HepG2 (cell line): ENCODE measurements around the gene YWHAB. TPM values are rescaled to one million over a fixed set of nuclear protein-coding genes. Genes with fewer than 3 reads are reported as not detected.

Source experiments
- CSRNP1 ChIP-seq: sonication (generic); formaldehyde crosslinking; IDR thresholded peaks from 2 replicates; pipeline ENCODE4 v1.8.1; 2023; ENCODE audit warnings: mild to moderate bottlenecking, missing genetic modification reagents
- EHMT2 ChIP-seq: fragments of 200-600 bp; sonication (generic); IDR thresholded peaks from 2 replicates; pipeline ENCODE4 v1.7.0; 2017; ENCODE audit warnings: antibody characterized with exemption, low read depth, low read length, borderline replicate concordance
- GMEB2 ChIP-seq: IDR thresholded peaks from 2 replicates; pipeline ENCODE4 v1.6.1; 2016; ENCODE audit warnings: missing biosample characterization, missing genetic modification reagents, low read depth
- MXI1 ChIP-seq: IDR thresholded peaks from 3 replicates; pipeline ENCODE4 v1.6.1; 2012; ENCODE audit warnings: low read depth, low read length, inconsistent platforms, borderline replicate concordance
- MYPOP ChIP-seq: sonication (generic); formaldehyde crosslinking; IDR thresholded peaks from 2 replicates; pipeline ENCODE4 v1.8.1; 2023; ENCODE audit warnings: mild to moderate bottlenecking, moderate library complexity, missing genetic modification reagents
- PHF8 ChIP-seq: sonication (generic); formaldehyde crosslinking; IDR thresholded peaks from 2 replicates; pipeline ENCODE4 v1.5.0; 2020; ENCODE audit warnings: missing genetic modification reagents
- YEATS4 ChIP-seq: sonication (generic); formaldehyde crosslinking; IDR thresholded peaks from 2 replicates; pipeline ENCODE4 v1.4.0; 2020; ENCODE audit warnings: missing genetic modification reagents, borderline replicate concordance
- ZBTB7A ChIP-seq: sonication (generic); formaldehyde crosslinking; IDR thresholded peaks from 2 replicates; pipeline ENCODE4 v1.8.0; 2022; ENCODE audit warnings: mild to moderate bottlenecking, missing genetic modification reagents
- ZFP41 ChIP-seq: sonication (generic); formaldehyde crosslinking; IDR thresholded peaks from 2 replicates; pipeline ENCODE4 v1.4.0; 2020; ENCODE audit warnings: mild to moderate bottlenecking, missing genetic modification reagents, borderline replicate concordance
- ZNF124 ChIP-seq: sonication (generic); formaldehyde crosslinking; IDR thresholded peaks from 2 replicates; pipeline ENCODE4 v1.4.0; 2020; ENCODE audit warnings: missing genetic modification reagents
- ZNF263 ChIP-seq: sonication (generic); formaldehyde crosslinking; IDR thresholded peaks from 2 replicates; pipeline ENCODE4 v1.4.0; 2020; ENCODE audit warnings: missing genetic modification reagents
- ZNF326 ChIP-seq: sonication (generic); formaldehyde crosslinking; IDR thresholded peaks from 2 replicates; pipeline ENCODE4 v1.4.0; 2020; ENCODE audit warnings: missing genetic modification reagents, borderline replicate concordance
- ZNF333 ChIP-seq: sonication (generic); formaldehyde crosslinking; IDR thresholded peaks from 2 replicates; pipeline ENCODE4 v1.4.0; 2020; ENCODE audit warnings: mild to moderate bottlenecking, missing genetic modification reagents, borderline replicate concordance
- ZNF567 ChIP-seq: sonication (generic); formaldehyde crosslinking; IDR thresholded peaks from 2 replicates; pipeline ENCODE4 v1.8.1; 2023; ENCODE audit warnings: mild to moderate bottlenecking, missing genetic modification reagents, borderline replicate concordance
- polyA plus RNA-seq, 8 experiments: library from polyadenylated mRNA; depleted of rRNA in 3 of 8; stranded (reverse) in 7 of 8; unstranded in 1 of 8; fragments of >200 nt; fragmentation: Illumina TruSeq in 4 of 8; extraction: Trizol in 4 of 8; gene quantifications; 2 replicates each; pipeline versions ENCODE4 v1.2.1 to v1.2.3, GENCODE V29; 2011 to 2016; ENCODE audit warnings: low read depth in 4 of 8, missing spikeins in 1 of 8, mixed read lengths in 1 of 8; ENCODE audit not compliant: insufficient read depth in 1 of 8
- total RNA-seq, 5 experiments: library from RNA; depleted of rRNA; stranded (reverse); fragments of >200 nt; fragmentation: Illumina TruSeq; extraction: Trizol; gene quantifications; 2 replicates each; pipeline ENCODE4 v1.2.3, GENCODE V29; 2016; ENCODE audit warnings: low read depth in 1 of 5
- TF ChIP-seq, protein P1 (sequence below): sonication (generic); formaldehyde crosslinking; IDR thresholded peaks from 2 replicates; pipeline ENCODE4 v1.5.1; 2020; ENCODE audit warnings: missing genetic modification reagents, mild to moderate bottlenecking, borderline replicate concordance
- TF ChIP-seq, protein P2 (sequence below): sonication (generic); formaldehyde crosslinking; conservative IDR thresholded peaks from 2 replicates; pipeline ENCODE4 v1.4.0; 2020; ENCODE audit warnings: missing genetic modification reagents

Gene YWHAB
- total and polyA plus RNA-seq, 2 of the 13 experiments (the other 11 are each of a cell fraction or from before 2014, with no cell fraction given): 77.2 to 121 TPM

- TF ChIP-seq, protein P1, sequence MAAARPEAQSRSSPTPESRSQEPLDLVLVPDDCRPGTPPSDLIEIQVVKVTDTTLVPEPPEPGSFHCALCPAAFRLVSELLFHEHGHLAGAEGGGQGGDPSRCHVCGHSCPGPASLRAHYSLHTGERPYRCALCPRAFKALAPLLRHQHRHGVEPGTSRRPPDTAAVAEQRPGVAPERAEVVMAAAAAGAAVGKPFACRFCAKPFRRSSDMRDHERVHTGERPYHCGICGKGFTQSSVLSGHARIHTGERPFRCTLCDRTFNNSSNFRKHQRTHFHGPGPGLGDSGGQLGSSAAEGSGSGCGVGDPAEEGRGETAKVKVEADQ (CRISPR knock-in tag): peak; percentile 29; the same call in 1 of the 2 replicates
- TF ChIP-seq ZNF567 (CRISPR knock-in tag) (no peak), GMEB2 (CRISPR knock-in tag) (no peak), MXI1 (peak; percentile 87; the same call in 1 of the 3 replicates), ZBTB7A (CRISPR knock-in tag) (no peak), CSRNP1 (no peak; the same call in none of the 2 replicates), ZNF326 (CRISPR knock-in tag) (no peak), YEATS4 (CRISPR knock-in tag) (peak; percentile 96), PHF8 (CRISPR knock-in tag) (peak; percentile 54), ZNF263 (CRISPR knock-in tag) (peak; percentile 67), EHMT2 (no peak; the same call in 1 of the 2 replicates), MYPOP (peak; percentile 89), ZFP41 (no peak), ZNF333 (no peak), ZNF124 (CRISPR knock-in tag) (peak; percentile 86; the same call in 1 of the 2 replicates)
- TF ChIP-seq, protein P2, sequence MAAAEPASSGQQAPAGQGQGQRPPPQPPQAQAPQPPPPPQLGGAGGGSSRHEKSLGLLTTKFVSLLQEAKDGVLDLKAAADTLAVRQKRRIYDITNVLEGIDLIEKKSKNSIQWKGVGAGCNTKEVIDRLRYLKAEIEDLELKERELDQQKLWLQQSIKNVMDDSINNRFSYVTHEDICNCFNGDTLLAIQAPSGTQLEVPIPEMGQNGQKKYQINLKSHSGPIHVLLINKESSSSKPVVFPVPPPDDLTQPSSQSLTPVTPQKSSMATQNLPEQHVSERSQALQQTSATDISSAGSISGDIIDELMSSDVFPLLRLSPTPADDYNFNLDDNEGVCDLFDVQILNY: no peak
These were observed 25.9 kb downstream of the YWHAB start (continued) for GRCh38 chr20:44911264-44911921.
